Gastrocnemius medialis (tissue), 4 donors: Measurements from ENCODE around the gene ZRANB2.

Experiments used
- CTCF ChIP-seq, 5 experiments: fragments of 450-650 bp in 3 of 5; fragments of 200-600 bp in 2 of 5; sonication (generic) in 2 of 5; IDR thresholded peaks in 4 of 5; conservative IDR thresholded peaks in 1 of 5; 1 replicate in 4 of 5; 2 replicates in 1 of 5; pipeline ENCODE4 v1.5.1; 2016 to 2019; ENCODE audit warnings: antibody characterized with exemption in 5 of 5, mild to moderate bottlenecking in 3 of 5, moderate library complexity in 3 of 5
- POLR2A ChIP-seq, 2 donors: fragments of 450-650 bp; IDR thresholded peaks; one replicate each; pipeline ENCODE4 v1.6.1; 2017; ENCODE audit warnings: antibody characterized with exemption in 2 of 2, mild to moderate bottlenecking in 2 of 2, moderate library complexity in 2 of 2

DNA sequence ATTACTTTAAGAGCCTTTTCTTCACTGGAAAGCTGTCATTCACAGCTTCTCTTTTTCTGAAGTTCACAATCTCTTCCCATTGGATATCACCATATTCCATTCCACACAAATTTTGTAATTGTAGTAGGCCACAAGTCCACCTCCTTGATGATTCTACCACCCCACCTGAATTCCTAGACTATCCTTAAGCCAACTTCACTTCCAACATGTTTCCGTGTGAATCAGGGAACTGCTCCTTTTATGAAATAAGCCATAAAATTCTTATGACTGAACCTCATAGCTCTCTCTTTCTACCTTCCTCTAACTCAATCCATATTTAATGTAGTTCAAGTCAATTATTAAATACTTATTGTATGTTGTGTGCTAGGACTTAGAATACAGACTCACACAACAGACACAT lies 16.6 kb upstream of the ZRANB2 start:
- no peak for TF ChIP-seq CTCF (IDR thresholded peaks at IDR 0.05 in 4 of 5, conservative IDR thresholded peaks at IDR 0.05 in 1 of 5)
- TF ChIP-seq POLR2A (IDR thresholded peaks at IDR 0.05) = no peak
